Measurements from ENCODE around the gene ULBP3. TPM values are rescaled to one million over a fixed set of nuclear protein-coding genes. Genes with fewer than 3 reads are reported as not detected.
A peak's percentile ranks its signal among the peaks of the same experiment; 100 is the strongest.

ULBP3 gene
- total and polyA plus RNA-seq, 9 of the 15 experiments (the other 6 are each of a cell fraction or from before 2014, with no cell fraction given): 0.25 to 0.33 TPM; not detected in 7

DNA sequence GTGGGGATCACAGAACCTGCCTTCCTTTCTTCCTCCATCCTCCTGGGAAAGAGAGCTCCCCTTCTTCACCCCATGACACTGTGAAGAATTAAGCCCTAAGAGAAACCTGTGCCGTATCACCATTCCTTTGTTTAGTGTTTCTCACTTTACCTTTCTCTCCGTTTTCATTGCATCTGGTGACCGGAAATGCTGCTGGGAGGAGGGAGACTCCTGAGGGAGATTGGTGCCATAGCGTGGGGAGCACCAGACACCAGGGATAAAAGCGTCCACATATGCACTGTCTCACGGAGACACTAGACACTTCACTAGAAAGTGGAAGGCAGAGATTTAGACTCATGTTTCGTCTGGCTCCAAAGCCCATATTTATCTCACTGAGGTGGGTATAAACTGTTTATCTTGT is 15.5 kb upstream of the ULBP3 start:
- 4% methylated on average over 7 of the region's 7 CpGs for WGBS (ENCODE audit: insufficient coverage, low coverage, missing lambda C conversion rate)
- Histone ChIP-seq H2AFZ (ENCODE audit: low read depth, low read length) (no peak overlapping the region), H3K4me3 (no peak overlapping the region), H3K4me2 (ENCODE audit: insufficient read depth, low read length) (no peak overlapping the region), H3K9me3 (replicated peaks; ENCODE audit: control insufficient read depth, insufficient read depth, low read depth, low read length) (no peaks in the 10 kb centered on the region), H3K79me2 (ENCODE audit: control insufficient read depth, insufficient read depth, low read length) (no peaks in the 10 kb centered on the region), H3K27me3 (ENCODE audit: control insufficient read depth in 2 of 2, insufficient read depth in 2 of 2, low read length in 2 of 2) (peaks cover 30 to 46% of the 10 kb centered on the region in 2 experiments; a peak in 4 of 5 replicates), H3K4me1 (replicated peaks in 1 of 2; ENCODE audit: control insufficient read depth in 2 of 2, insufficient read depth in 2 of 2, low read length in 2 of 2) (peaks cover 0 to 5% of the 10 kb centered on the region in 2 experiments; a peak in 3 of 5 replicates), H3K36me3 (ENCODE audit: control insufficient read depth, insufficient read depth, low read length) (no peaks in the 10 kb centered on the region), H3K9me1 (ENCODE audit: control insufficient read depth, insufficient read depth, low read length) (no peaks in the 10 kb centered on the region), H4K20me1 (replicated peaks; ENCODE audit: control insufficient read depth, insufficient read depth, low read length) (no peaks in the 10 kb centered on the region), H3K27ac (ENCODE audit: extremely low read depth, low read depth, low read length) (no peak overlapping the region), H3K9ac (ENCODE audit: insufficient read depth in 1 of 2, low read depth in 2 of 2, low read length in 2 of 2) (no peak overlapping the region)
- POLR2A ChIA-PET: no interaction called here
- intact Hi-C loops (cut with micrococcal nuclease) (loop anchor here (5.0 kb wide), 1 partner anchor 103 kb away; no protein-coding TSS in a partner anchor), in situ Hi-C loops (cut with MboI) (loop anchor here (5.0 kb wide), 1 partner anchor 253 kb away; no protein-coding TSS in a partner anchor)
- CTCF ChIA-PET (ENCODE audit: low intra/inter-chr PET ratio): no interaction called here
- DNase-seq (ENCODE audit: extremely low read depth in 1 of 4, low spot score in 3 of 4) (no peak), FAIRE-seq (no peak), ATAC-seq (no peak)
- TF ChIP-seq GABPA (tag; conservative IDR thresholded peaks at IDR 0.05; ENCODE audit: low read depth) (peak; percentile 19; the same call in 1 of the 2 replicates), ZNF263 (CRISPR knock-in tag; IDR thresholded peaks at IDR 0.05; ENCODE audit: borderline replicate concordance) (peak; percentile 90)
- TF ChIP-seq, protein P1, sequence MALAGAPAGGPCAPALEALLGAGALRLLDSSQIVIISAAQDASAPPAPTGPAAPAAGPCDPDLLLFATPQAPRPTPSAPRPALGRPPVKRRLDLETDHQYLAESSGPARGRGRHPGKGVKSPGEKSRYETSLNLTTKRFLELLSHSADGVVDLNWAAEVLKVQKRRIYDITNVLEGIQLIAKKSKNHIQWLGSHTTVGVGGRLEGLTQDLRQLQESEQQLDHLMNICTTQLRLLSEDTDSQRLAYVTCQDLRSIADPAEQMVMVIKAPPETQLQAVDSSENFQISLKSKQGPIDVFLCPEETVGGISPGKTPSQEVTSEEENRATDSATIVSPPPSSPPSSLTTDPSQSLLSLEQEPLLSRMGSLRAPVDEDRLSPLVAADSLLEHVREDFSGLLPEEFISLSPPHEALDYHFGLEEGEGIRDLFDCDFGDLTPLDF (CRISPR knock-in tag; IDR thresholded peaks at IDR 0.05): no peak
- TF ChIP-seq, protein P2, sequence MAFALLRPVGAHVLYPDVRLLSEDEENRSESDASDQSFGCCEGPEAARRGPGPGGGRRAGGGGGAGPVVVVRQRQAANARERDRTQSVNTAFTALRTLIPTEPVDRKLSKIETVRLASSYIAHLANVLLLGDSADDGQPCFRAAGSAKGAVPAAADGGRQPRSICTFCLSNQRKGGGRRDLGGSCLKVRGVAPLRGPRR (CRISPR knock-in tag; IDR thresholded peaks at IDR 0.05): no peak
- no TSS peak for BruUV-seq (replicated peaks)
